Nephron (organoid): Measurements from ENCODE around the gene POC1A.
A peak's percentile ranks its signal among the peaks of the same experiment; 100 is the strongest.

Experiments used
- H3K27ac Mint-ChIP-seq, 3 experiments: 2 replicates each; pipeline ENCODE4 v1.8.0; 2020; ENCODE audit warnings: mixed read lengths in 3 of 3, mild to moderate bottlenecking in 2 of 3, moderate library complexity in 1 of 3
- H3K27me3 Mint-ChIP-seq: 2 replicates; pipeline ENCODE4 v1.8.0; 2021; ENCODE audit warnings: low read depth, mild to moderate bottlenecking, moderate library complexity, mixed read lengths
- H3K36me3 Mint-ChIP-seq: 2 replicates; pipeline ENCODE4 v1.8.0; 2020; ENCODE audit warnings: low read depth, mixed read lengths
- H3K4me1 Mint-ChIP-seq: 2 replicates; pipeline ENCODE4 v1.8.0; 2020; ENCODE audit warnings: mixed read lengths
- H3K4me3 Mint-ChIP-seq, 3 experiments: 2 replicates each; pipeline ENCODE4 v1.8.0; 2020; ENCODE audit warnings: mild to moderate bottlenecking in 3 of 3, mixed read lengths in 3 of 3, moderate library complexity in 2 of 3
- H3K9me3 Mint-ChIP-seq: 2 replicates; pipeline ENCODE4 v1.8.0; 2020; ENCODE audit warnings: mixed read lengths
- TF ChIP-seq, protein P1 (sequence below), 3 experiments: fragments of 200-600 bp; sonication (generic); IDR thresholded peaks; one replicate each; pipeline ENCODE4 v1.5.0; 2021; ENCODE audit warnings: antibody characterized with exemption in 3 of 3; ENCODE audit not compliant: unreplicated experiment in 3 of 3

POC1A gene

GRCh38 chr3:52144034-52144795 is 10.0 kb downstream of the POC1A start:
- TF ChIP-seq, protein P1, sequence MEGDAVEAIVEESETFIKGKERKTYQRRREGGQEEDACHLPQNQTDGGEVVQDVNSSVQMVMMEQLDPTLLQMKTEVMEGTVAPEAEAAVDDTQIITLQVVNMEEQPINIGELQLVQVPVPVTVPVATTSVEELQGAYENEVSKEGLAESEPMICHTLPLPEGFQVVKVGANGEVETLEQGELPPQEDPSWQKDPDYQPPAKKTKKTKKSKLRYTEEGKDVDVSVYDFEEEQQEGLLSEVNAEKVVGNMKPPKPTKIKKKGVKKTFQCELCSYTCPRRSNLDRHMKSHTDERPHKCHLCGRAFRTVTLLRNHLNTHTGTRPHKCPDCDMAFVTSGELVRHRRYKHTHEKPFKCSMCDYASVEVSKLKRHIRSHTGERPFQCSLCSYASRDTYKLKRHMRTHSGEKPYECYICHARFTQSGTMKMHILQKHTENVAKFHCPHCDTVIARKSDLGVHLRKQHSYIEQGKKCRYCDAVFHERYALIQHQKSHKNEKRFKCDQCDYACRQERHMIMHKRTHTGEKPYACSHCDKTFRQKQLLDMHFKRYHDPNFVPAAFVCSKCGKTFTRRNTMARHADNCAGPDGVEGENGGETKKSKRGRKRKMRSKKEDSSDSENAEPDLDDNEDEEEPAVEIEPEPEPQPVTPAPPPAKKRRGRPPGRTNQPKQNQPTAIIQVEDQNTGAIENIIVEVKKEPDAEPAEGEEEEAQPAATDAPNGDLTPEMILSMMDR (IDR thresholded peaks at IDR 0.05; ENCODE audit: unreplicated experiment in 3 of 3): peak; percentile 96 to 98 (median 96)
- Mint-ChIP-seq H3K4me1 (no peaks in the 10 kb centered on the region), H3K9me3 (no peaks in the 10 kb centered on the region)

GRCh38 chr3:52143616-52144015 is 10.6 kb downstream of the POC1A start:
- H3K27ac Mint-ChIP-seq: peak overlapping the region in 1 of 3 experiments; percentile 54
- TF ChIP-seq, protein P1 (IDR thresholded peaks at IDR 0.05; ENCODE audit: unreplicated experiment in 3 of 3): no peak
- H3K9me3 Mint-ChIP-seq: no peaks in the 10 kb centered on the region
- H3K4me3 Mint-ChIP-seq: no peak overlapping the region
- H3K36me3 Mint-ChIP-seq: no peaks in the 10 kb centered on the region
- H3K27me3 Mint-ChIP-seq: no peaks in the 10 kb centered on the region
- no peaks in the 10 kb centered on the region for H3K4me1 Mint-ChIP-seq

More at GRCh38 chr3:52144034-52144795, 10.0 kb downstream of the POC1A start:
- Mint-ChIP-seq H3K27me3 (no peaks in the 10 kb centered on the region), H3K27ac (peak overlapping the region; percentile 25 to 58 (median 54)), H3K36me3 (no peaks in the 10 kb centered on the region), H3K4me3 (no peak overlapping the region)

DNA sequence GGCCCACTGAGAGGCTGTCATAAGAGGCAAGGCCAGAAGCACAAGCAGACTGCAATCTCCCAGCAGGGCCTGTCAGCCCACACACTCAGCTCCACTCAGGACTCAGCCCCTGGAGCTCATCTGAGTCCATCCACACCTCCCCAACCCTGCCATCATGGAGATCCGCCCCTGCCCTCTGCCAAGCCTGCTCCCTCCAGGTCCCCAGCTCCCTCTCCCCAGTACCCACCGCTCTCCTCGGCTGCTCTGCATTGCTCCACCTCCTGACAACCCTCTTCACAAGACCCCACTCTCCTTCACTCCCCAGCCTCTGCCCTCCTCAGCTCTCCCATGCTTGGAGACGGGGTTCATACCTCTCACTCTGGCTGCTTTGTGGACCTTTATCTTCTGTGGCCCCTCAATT is 11.1 kb downstream of the POC1A start:
- Mint-ChIP-seq H3K9me3 (no peaks in the 10 kb centered on the region), H3K27me3 (no peaks in the 10 kb centered on the region), H3K4me3 (no peak overlapping the region), H3K36me3 (peaks cover 2% of the 10 kb centered on the region), H3K27ac (no peak overlapping the region), H3K4me1 (no peaks in the 10 kb centered on the region)
- TF ChIP-seq, protein P1 (IDR thresholded peaks at IDR 0.05; ENCODE audit: unreplicated experiment in 3 of 3): no peak

DNA sequence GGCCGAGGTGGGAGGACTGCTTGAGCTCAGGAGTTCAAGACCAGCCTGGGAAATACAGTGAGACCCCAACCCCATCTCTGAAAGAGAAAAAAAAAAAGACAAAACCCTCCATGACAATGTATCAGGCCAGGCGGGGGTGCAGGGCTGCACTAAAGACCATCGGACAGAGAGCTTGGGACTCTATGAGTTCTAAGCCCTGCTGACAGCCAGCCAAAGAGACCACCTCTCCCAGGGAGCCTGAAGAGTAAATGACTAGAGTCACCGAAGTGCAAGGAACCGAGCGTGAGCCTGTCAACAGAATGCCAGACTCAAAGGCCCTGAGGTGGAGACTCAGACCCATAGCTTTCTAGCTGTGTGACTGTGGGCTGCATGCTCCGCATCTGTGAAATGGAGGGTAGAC is 12.5 kb downstream of the POC1A start:
- Mint-ChIP-seq H3K4me3 (no peak overlapping the region), H3K4me1 (no peaks in the 10 kb centered on the region), H3K36me3 (peaks cover 5% of the 10 kb centered on the region), H3K9me3 (no peaks in the 10 kb centered on the region), H3K27ac (no peak overlapping the region), H3K27me3 (no peaks in the 10 kb centered on the region)
- TF ChIP-seq, protein P1 (IDR thresholded peaks at IDR 0.05; ENCODE audit: unreplicated experiment in 3 of 3): no peak

- TF ChIP-seq, protein P1 (IDR thresholded peaks at IDR 0.05; ENCODE audit: unreplicated experiment in 3 of 3): no peak
- Mint-ChIP-seq H3K4me1 (no peaks in the 10 kb centered on the region), H3K4me3 (no peak overlapping the region), H3K27me3 (no peaks in the 10 kb centered on the region), H3K9me3 (no peaks in the 10 kb centered on the region), H3K27ac (no peak overlapping the region), H3K36me3 (peaks cover 5% of the 10 kb centered on the region)
Measured at GRCh38 chr3:52140769-52141168, 13.5 kb downstream of the POC1A start.

- no peak overlapping the region for H3K4me3 Mint-ChIP-seq
- H3K9me3 Mint-ChIP-seq: no peaks in the 10 kb centered on the region
- H3K36me3 Mint-ChIP-seq: peaks cover 5% of the 10 kb centered on the region
- H3K4me1 Mint-ChIP-seq: no peaks in the 10 kb centered on the region
- H3K27ac Mint-ChIP-seq: no peak overlapping the region
- TF ChIP-seq, protein P1 (IDR thresholded peaks at IDR 0.05; ENCODE audit: unreplicated experiment in 3 of 3): no peak
- H3K27me3 Mint-ChIP-seq: no peaks in the 10 kb centered on the region
Measured at GRCh38 chr3:52140000-52140399, 14.2 kb downstream of the POC1A start.
